ENCODE measurements around the gene SLC25A41. TPM values are rescaled to one million over a fixed set of nuclear protein-coding genes. Genes with fewer than 3 reads are reported as not detected.

SLC25A41 gene
- total and polyA plus RNA-seq, 9 of the 15 experiments (the other 6 are each of a cell fraction or from before 2014, with no cell fraction given) = 0.08 to 4.2 (median 1.6) TPM

- TF ChIP-seq THRA (IDR thresholded peaks at IDR 0.05) (no peak), CBX5 (IDR thresholded peaks at IDR 0.05; ENCODE audit: borderline replicate concordance, low read depth) (no peak), KAT7 (CRISPR knock-in tag; IDR thresholded peaks at IDR 0.05; ENCODE audit: borderline replicate concordance) (no peak), ZBTB33 (CRISPR knock-in tag; IDR thresholded peaks at IDR 0.05) (no peak), ZNF57 (CRISPR knock-in tag; IDR thresholded peaks at IDR 0.05) (no peak), ZBTB40 (IDR thresholded peaks at IDR 0.05) (no peak), ZBTB40 (CRISPR knock-in tag; IDR thresholded peaks at IDR 0.05) (no peak), ZFP36 (IDR thresholded peaks at IDR 0.05; ENCODE audit: low read depth, low read length, partially characterized antibody) (no peak), HSF4 (CRISPR knock-in tag; IDR thresholded peaks at IDR 0.05; ENCODE audit: borderline replicate concordance) (no peak), BACH1 (tag; IDR thresholded peaks at IDR 0.05) (no peak), ZBTB9 (CRISPR knock-in tag; IDR thresholded peaks at IDR 0.05) (no peak), ZC3H4 (CRISPR knock-in tag; IDR thresholded peaks at IDR 0.05; ENCODE audit: borderline replicate concordance) (no peak), ESRRA (IDR thresholded peaks at IDR 0.05; ENCODE audit: borderline replicate concordance, low read depth) (peak; percentile 65; the same call in 1 of the 2 replicates), PHF8 (IDR thresholded peaks at IDR 0.05; ENCODE audit: borderline replicate concordance, low read length) (no peak)
These were observed 25.2 kb upstream of the SLC25A41 start (continued) for GRCh38 chr19:6458695-6459261.
